Esophagus mucosa (tissue), 1 donor: Measurements from ENCODE around the gene B3GALNT1. TPM values are rescaled to one million over a fixed set of nuclear protein-coding genes. Genes with fewer than 3 reads are reported as not detected.

Experiments
- ATAC-seq: fragments of 200-7000 bp; cut with Tn5 transposase; one replicate; pipeline ENCODE4 v1.9.1; 2020
- total RNA-seq: library from RNA; stranded (reverse); gene quantifications from one replicate; pipeline ENCODE4 v1.2.4, GENCODE V29; 2023
- donor health status: DM: yes; HTN: yes; CAD: no.

Gene B3GALNT1
- total RNA-seq, 1 donor from 2014 or later, result 5.2 TPM

- no peak for ATAC-seq
These were observed 32.0 kb downstream of the B3GALNT1 start for GRCh38 chr3:161073181-161073580.

- no peak for ATAC-seq
These were observed 32.4 kb downstream of the B3GALNT1 start for GRCh38 chr3:161072751-161073150.

GRCh38 chr3:161072211-161072621 is 32.9 kb downstream of the B3GALNT1 start:
- ATAC-seq, result no peak

GRCh38 chr3:161070980-161071663 is 34.0 kb downstream of the B3GALNT1 start:
- ATAC-seq, result no peak

- ATAC-seq, result no peak
These were observed 34.8 kb downstream of the B3GALNT1 start for GRCh38 chr3:161070252-161070930.

- peak; percentile 89 for ATAC-seq
These were observed 35.5 kb downstream of the B3GALNT1 start for GRCh38 chr3:161069511-161070251.

GRCh38 chr3:161067335-161067734 is 37.8 kb downstream of the B3GALNT1 start:
- ATAC-seq, result no peak

GRCh38 chr3:161066930-161067329 is 38.2 kb downstream of the B3GALNT1 start:
- no peak for ATAC-seq

- ATAC-seq, result peak; percentile 70
These were observed 40.7 kb downstream of the B3GALNT1 start for GRCh38 chr3:161064413-161064812.

GRCh38 chr3:161054860-161055604 is 50.1 kb downstream of the B3GALNT1 start:
- no peak for ATAC-seq

- ATAC-seq, result no peak
These were observed 53.3 kb downstream of the B3GALNT1 start for GRCh38 chr3:161051856-161052255.

GRCh38 chr3:161050935-161051334 is 54.2 kb downstream of the B3GALNT1 start:
- no peak for ATAC-seq

- ATAC-seq, result no peak
These were observed 55.4 kb downstream of the B3GALNT1 start for GRCh38 chr3:161049683-161050248.

GRCh38 chr3:161043336-161044035 is 61.7 kb downstream of the B3GALNT1 start:
- ATAC-seq, result no peak

GRCh38 chr3:161042023-161042501 is 63.1 kb downstream of the B3GALNT1 start:
- no peak for ATAC-seq

- ATAC-seq, result no peak
These were observed 66.4 kb downstream of the B3GALNT1 start for GRCh38 chr3:161038725-161039124.

- peak; percentile 22 for ATAC-seq
These were observed 69.4 kb downstream of the B3GALNT1 start for GRCh38 chr3:161035711-161036110.

GRCh38 chr3:161034913-161035550 is 70.1 kb downstream of the B3GALNT1 start:
- peak; percentile 23 for ATAC-seq
